ENCODE results near the gene RTCA.
"Not testable (repeated sequence)": the region's sequence is repeated elsewhere in the genome, so short reads cannot be mapped to it uniquely, and the experiment has no call there.

Gene RTCA

DNA sequence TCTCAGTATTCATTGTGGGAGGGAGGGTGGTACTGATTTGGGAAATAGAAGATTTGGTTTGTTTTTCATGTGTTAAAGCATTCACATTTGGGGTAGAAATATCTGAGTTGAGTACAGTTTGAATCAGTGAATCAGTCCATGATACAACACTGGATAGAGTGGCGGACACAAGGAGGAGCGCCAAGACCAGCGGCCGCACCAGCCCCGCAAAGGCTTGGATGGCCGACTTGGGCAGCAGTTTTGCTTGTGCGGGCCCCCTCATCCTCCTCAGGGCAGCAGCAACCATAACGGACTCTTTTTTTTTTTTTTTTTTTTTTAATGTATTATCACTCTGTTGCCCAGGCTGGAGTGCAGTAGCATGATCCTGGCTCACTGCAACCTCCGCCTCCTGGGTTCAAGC is 66.3 kb downstream of the RTCA start:
- DNase-seq, result no peak
- in situ Hi-C loops (cut with MboI; ENCODE audit: low pct_unique_long_range_greater_than_20kb, low sequenced_read_pairs), result no loop called here

DNA sequence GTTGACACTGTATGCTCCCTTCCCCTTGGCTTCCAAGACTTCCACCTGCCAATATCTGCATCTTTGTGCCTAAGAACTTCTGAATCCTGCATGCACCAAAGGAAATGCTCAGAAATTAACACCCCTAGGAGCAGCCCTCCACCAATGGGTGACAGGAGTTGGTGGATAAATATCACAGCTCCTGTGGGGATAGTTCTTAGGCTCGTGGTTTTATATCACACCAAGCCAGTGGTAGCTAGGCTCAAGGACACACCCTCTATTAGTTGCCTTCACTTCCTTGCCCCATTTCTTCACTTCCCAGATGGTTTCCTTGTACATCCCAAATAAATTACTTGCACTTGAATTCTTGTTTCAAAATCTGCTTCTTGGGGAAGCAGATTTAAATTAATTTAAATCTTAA is 69.4 kb downstream of the RTCA start:
- in situ Hi-C loops (cut with MboI; ENCODE audit: low pct_unique_long_range_greater_than_20kb, low sequenced_read_pairs), result no loop called here
- no peak for DNase-seq

DNA sequence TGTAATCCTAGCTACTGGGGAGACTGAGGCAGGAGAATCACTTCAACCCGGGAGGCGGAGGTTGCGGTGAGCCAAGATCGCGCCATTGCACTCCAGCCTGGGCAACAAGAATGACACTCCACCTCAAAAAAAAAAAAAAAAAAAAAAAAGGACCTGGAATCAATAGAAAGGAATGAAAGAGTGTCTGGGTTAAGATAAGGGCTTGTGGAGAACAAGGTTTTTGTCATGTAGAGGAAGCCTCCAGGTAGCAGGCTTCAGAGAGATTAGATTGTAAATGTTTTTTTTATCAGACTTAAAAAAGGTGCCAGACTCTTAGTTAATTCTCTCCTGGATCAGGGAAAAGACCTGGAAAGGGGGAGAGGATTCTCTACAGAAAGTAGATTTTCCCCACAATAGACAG is 71.9 kb downstream of the RTCA start:
- in situ Hi-C loops (cut with MboI; ENCODE audit: low pct_unique_long_range_greater_than_20kb, low sequenced_read_pairs); DNase-seq: not testable (repeated sequence)

DNA sequence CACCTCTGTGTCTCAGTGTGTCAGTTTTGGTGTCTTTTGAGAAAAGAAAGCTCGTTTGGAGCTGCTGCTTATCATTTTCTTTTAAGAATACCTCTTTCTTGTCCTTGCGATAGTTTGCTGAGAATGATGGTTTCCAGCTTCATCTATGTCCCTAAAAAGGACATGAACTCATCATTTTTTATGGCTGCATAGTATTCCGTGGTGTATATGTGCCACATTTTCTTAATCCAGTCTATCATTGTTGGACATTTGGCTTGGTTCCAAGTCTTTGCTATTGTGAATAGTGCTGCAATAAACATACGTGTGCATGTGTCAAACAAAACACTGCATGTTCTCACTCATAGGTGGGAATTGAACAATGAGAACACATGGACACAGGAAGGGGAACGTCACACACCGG is 73.7 kb downstream of the RTCA start:
- in situ Hi-C loops (cut with MboI; ENCODE audit: low pct_unique_long_range_greater_than_20kb, low sequenced_read_pairs); DNase-seq: not testable (repeated sequence)

DNA sequence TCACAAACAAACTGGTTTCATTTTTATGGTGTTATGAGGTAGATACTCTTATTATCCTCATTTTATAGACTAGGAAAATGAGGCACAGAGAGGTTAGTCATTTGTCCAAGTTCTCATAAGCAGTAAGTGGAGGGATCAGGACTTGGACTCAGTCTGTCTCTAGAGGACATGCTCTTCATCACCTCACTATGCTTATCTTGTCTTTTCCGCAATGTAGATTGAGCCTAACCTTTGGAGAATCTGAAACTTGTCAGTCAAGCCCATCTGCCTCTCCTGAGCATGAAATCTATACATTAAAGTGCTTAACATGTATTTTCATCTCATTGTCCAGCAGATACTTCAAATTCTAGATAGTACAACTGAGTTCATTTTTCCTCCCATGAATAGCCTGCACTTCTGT is 74.5 kb downstream of the RTCA start:
- no peak for DNase-seq
- in situ Hi-C loops (cut with MboI; ENCODE audit: low pct_unique_long_range_greater_than_20kb, low sequenced_read_pairs), result no loop called here

DNA sequence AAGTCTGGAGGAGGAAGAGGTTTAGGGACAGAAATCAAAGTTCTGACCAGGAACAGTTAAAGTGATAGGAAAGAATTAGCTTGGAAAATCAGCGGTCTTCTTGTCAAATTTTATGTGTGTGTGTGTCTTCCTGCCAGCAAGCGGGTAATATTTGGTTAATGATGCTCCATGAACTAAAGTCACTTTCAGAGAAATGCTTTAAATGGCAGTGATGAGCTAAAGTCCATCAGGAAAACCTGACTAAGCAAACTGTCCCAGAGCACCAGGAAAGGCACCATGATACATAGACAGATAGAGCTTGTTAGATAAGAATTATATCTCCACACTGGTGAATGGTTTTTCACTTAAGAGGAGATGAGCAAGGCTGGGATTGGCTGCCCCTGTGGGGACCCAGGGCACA is 76.3 kb downstream of the RTCA start:
- in situ Hi-C loops (cut with MboI; ENCODE audit: low pct_unique_long_range_greater_than_20kb, low sequenced_read_pairs), result no loop called here
- no peak for DNase-seq
